Endothelial cell of umbilical vein (primary cell): ENCODE results near the gene SSTR3. TPM values are rescaled to one million over a fixed set of nuclear protein-coding genes. Genes with fewer than 3 reads are reported as not detected.

Experiments
- BruUV-seq: library from RNA; stranded (reverse); fragments of 400-500 nt; replicated peaks from 2 replicates; lab custom pipeline; 2021; lab: Mats Ljungman, UMichigan
- CTCF ChIA-PET: fragments of 300-600, 350-600 bp; sonication (Branson Sonifier 250); formaldehyde crosslinking; loops from one replicate; lab custom pipeline; 2021; ENCODE audit warnings: antibody characterized with exemption, inconsistent platforms; lab: Charles Lee
- POLR2A ChIA-PET: fragments of 300-600, 350-600 bp; sonication (Branson Sonifier 250); formaldehyde crosslinking; loops from one replicate; lab custom pipeline; 2021; ENCODE audit warnings: antibody characterized with exemption, inconsistent platforms; lab: Charles Lee
- DNase-seq: peaks from one replicate; pipeline ENCODE4 v3.0.0-alpha.2; 2011; ENCODE audit warnings: low read depth, low spot score
- FAIRE-seq: peaks from 2 replicates; lab custom pipeline; 2011; peaks lifted over from hg19 to GRCh38; lab: Jason Lieb, UNC
- H2AFZ ChIP-seq: 2 replicates; pipeline ENCODE4 v1.6.0; 2012; ENCODE audit warnings: low read depth, low read length, control low read depth, inconsistent platforms
- H3K27ac ChIP-seq: 2 replicates; pipeline ENCODE4 v1.5.1; 2011; ENCODE audit warnings: low read depth, mild to moderate bottlenecking, control low read depth, low read length, moderate library complexity; ENCODE audit not compliant: insufficient read depth
- H3K27me3 ChIP-seq, 2 experiments: 2 replicates each; pipeline versions ENCODE4 v1.6.0 to v1.6.1; 2011; ENCODE audit warnings: low read length in 2 of 2, mixed read lengths in 1 of 2; ENCODE audit not compliant: control insufficient read depth in 2 of 2, insufficient read depth in 2 of 2
- H3K36me3 ChIP-seq, 2 experiments: 2 replicates in 1 of 2; 3 replicates in 1 of 2; pipeline ENCODE4 v1.5.1; 2011; ENCODE audit warnings: low read length in 2 of 2, mild to moderate bottlenecking in 1 of 2, moderate library complexity in 1 of 2; ENCODE audit not compliant: control insufficient read depth in 2 of 2, insufficient read depth in 2 of 2; ENCODE audit errors: extremely low read depth in 1 of 2
- H3K4me1 ChIP-seq: 3 replicates; pipeline ENCODE4 v1.5.1; 2011; ENCODE audit warnings: mild to moderate bottlenecking, low read length; ENCODE audit not compliant: control insufficient read depth, insufficient read depth; ENCODE audit errors: extremely low read depth
- H3K4me2 ChIP-seq: 2 replicates; pipeline ENCODE4 v1.6.1; 2011; ENCODE audit warnings: low read length, control low read depth, mixed read lengths; ENCODE audit not compliant: insufficient read depth
- H3K4me3 ChIP-seq, 3 experiments: fragments of 200-600 bp in 1 of 3; sonication (generic), shearing (Covaris generic) in 1 of 3; replicated peaks in 1 of 3; 2 replicates each; pipeline ENCODE4 v1.5.1; 2011 to 2016; ENCODE audit warnings: control low read depth in 3 of 3, low read length in 3 of 3, mild to moderate bottlenecking in 2 of 3, inconsistent platforms in 1 of 3, low read depth in 1 of 3, moderate library complexity in 1 of 3; ENCODE audit not compliant: insufficient read depth in 1 of 3
- H3K79me2 ChIP-seq: 2 replicates; pipeline ENCODE4 v1.6.0; 2012; ENCODE audit warnings: low read length, inconsistent platforms; ENCODE audit not compliant: control insufficient read depth, insufficient read depth
- H3K9ac ChIP-seq: replicated peaks from 2 replicates; pipeline ENCODE3; 2011; ENCODE audit warnings: low read length, control low read depth; ENCODE audit not compliant: insufficient read depth; ENCODE audit errors: extremely low read depth
- H3K9me1 ChIP-seq: replicated peaks from 3 replicates; pipeline ENCODE4 v1.6.0; 2011; ENCODE audit warnings: mild to moderate bottlenecking, low read length; ENCODE audit not compliant: control insufficient read depth, insufficient read depth; ENCODE audit errors: extremely low read depth
- H3K9me3 ChIP-seq: replicated peaks from 2 replicates; pipeline ENCODE4 v1.5.1; 2012; ENCODE audit warnings: low read length, inconsistent platforms; ENCODE audit not compliant: control insufficient read depth, insufficient read depth
- H4K20me1 ChIP-seq: replicated peaks from 2 replicates; pipeline ENCODE3; 2011; ENCODE audit warnings: mild to moderate bottlenecking, low read length; ENCODE audit not compliant: control insufficient read depth, insufficient read depth; ENCODE audit errors: extremely low read depth
- EZH2 ChIP-seq: IDR thresholded peaks from 2 replicates; pipeline ENCODE4 v1.6.1; 2012; ENCODE audit warnings: borderline replicate concordance, low read depth, mild to moderate bottlenecking, moderate library complexity, low read length, inconsistent platforms; ENCODE audit not compliant: severe bottlenecking
- FOS ChIP-seq: IDR thresholded peaks from 2 replicates; pipeline ENCODE4 v1.6.1; 2011; ENCODE audit warnings: mild to moderate bottlenecking, low read length, moderate library complexity, borderline replicate concordance; ENCODE audit not compliant: insufficient read depth
- JUN ChIP-seq: IDR thresholded peaks from 2 replicates; pipeline ENCODE4 v1.6.1; 2011; ENCODE audit warnings: borderline replicate concordance, low read depth; ENCODE audit not compliant: insufficient read length, insufficient read depth
- MYC ChIP-seq: IDR thresholded peaks from one replicate; pipeline ENCODE4 v1.6.1; 2011; ENCODE audit warnings: mild to moderate bottlenecking, low read depth, low read length
- POLR2A ChIP-seq: IDR thresholded peaks from 2 replicates; pipeline ENCODE4 v1.6.1; 2012; ENCODE audit warnings: low read depth, mild to moderate bottlenecking, control low read depth, low read length
- POLR2AphosphoS5 ChIP-seq: IDR thresholded peaks from 2 replicates; pipeline ENCODE4 v1.6.1; 2012; ENCODE audit warnings: low read depth, mild to moderate bottlenecking, control low read depth, low read length, moderate library complexity; ENCODE audit not compliant: insufficient read depth
- dilution Hi-C: fragments of 300-500 bp; cut with MboI; formaldehyde crosslinking; loops from one replicate; pipeline ENCODE4 v1.15.0; 2019; ENCODE audit warnings: low sequenced_read_pairs; ENCODE audit not compliant: extremely low pct_ligation_motif_present
- intact Hi-C: fragments of 100-400 bp; cut with micrococcal nuclease; formaldehyde crosslinking; loops from one replicate; pipeline ENCODE4 v1.10.0; 2022
- polyA plus RNA-seq, 4 experiments: library from polyadenylated mRNA; depleted of rRNA in 3 of 4; stranded (reverse) in 3 of 4; unstranded in 1 of 4; fragments of >200 nt; gene quantifications; 2 replicates each; pipeline versions ENCODE4 v1.2.1 to v1.2.3, GENCODE V29; 2011 to 2012; ENCODE audit warnings: missing spikeins in 1 of 4
- total RNA-seq: library from RNA; stranded (reverse); gene quantifications from 2 replicates; pipeline ENCODE4 v1.2.3, GENCODE V29; 2021

SSTR3 gene
- total and polyA plus RNA-seq, 2 donors (not counting 3 experiments of a cell fraction or from before 2014, with no cell fraction given) = not detected

- H3K27me3 ChIP-seq = no peaks in the 10 kb centered on the region
- no peak overlapping the region for H3K9ac ChIP-seq
- no peak overlapping the region for H2AFZ ChIP-seq
- no peaks in the 10 kb centered on the region for H3K9me3 ChIP-seq
- H3K4me2 ChIP-seq = no peak overlapping the region
- H3K79me2 ChIP-seq = no peaks in the 10 kb centered on the region
- intact Hi-C loops = no loop called here
- H4K20me1 ChIP-seq = no peaks in the 10 kb centered on the region
- ChIA-PET CTCF (no interaction called here), POLR2A (no interaction called here)
- no peak for TF ChIP-seq JUN
- no peak for TF ChIP-seq EZH2
- dilution Hi-C loops = no loop called here
- DNase-seq (no peak), FAIRE-seq (no peak)
- no peak overlapping the region for H3K4me3 ChIP-seq
- no peaks in the 10 kb centered on the region for H3K36me3 ChIP-seq
- peaks cover 25% of the 10 kb centered on the region for H3K4me1 ChIP-seq
- no peaks in the 10 kb centered on the region for H3K9me1 ChIP-seq
- no TSS peak for BruUV-seq
- no peak overlapping the region for H3K27ac ChIP-seq
Observed at GRCh38 chr22:37182101-37182948, 30.0 kb downstream of the SSTR3 start.

- Histone ChIP-seq H3K9me1 (no peaks in the 10 kb centered on the region), H3K27me3 (no peaks in the 10 kb centered on the region), H3K9ac (no peak overlapping the region), H3K4me1 (peaks cover 25% of the 10 kb centered on the region), H4K20me1 (no peaks in the 10 kb centered on the region), H3K4me2 (no peak overlapping the region), H3K36me3 (no peaks in the 10 kb centered on the region), H3K9me3 (no peaks in the 10 kb centered on the region), H3K27ac (no peak overlapping the region), H2AFZ (no peak overlapping the region), H3K79me2 (no peaks in the 10 kb centered on the region), H3K4me3 (no peak overlapping the region)
- no peak for TF ChIP-seq POLR2AphosphoS5
- TF ChIP-seq FOS = no peak
- no peak for TF ChIP-seq MYC
- no peak for TF ChIP-seq JUN
- no peak for TF ChIP-seq POLR2A
- intact Hi-C loops = no loop called here
- dilution Hi-C loops = no loop called here
- BruUV-seq = no TSS peak
- CTCF ChIA-PET = no interaction called here
- FAIRE-seq = no peak
- DNase-seq = no peak
- POLR2A ChIA-PET = no interaction called here
Observed at GRCh38 chr22:37181681-37182080, 30.6 kb downstream of the SSTR3 start.
